Fibroblast of mammary gland (primary cell): Measurements from ENCODE around the gene LIG1.

ENCODE experiments used
- DNase-seq: peaks from one replicate; pipeline ENCODE4 v3.0.0-alpha.2; 2010; ENCODE audit warnings: low read depth
- H3K4me3 ChIP-seq: 2 replicates; pipeline ENCODE4 v1.5.1; 2011; ENCODE audit warnings: low read depth, mild to moderate bottlenecking, low read length, moderate library complexity; ENCODE audit not compliant: control insufficient read depth
- TF ChIP-seq, protein P1 (sequence below): conservative IDR thresholded peaks from 2 replicates; pipeline ENCODE4 v1.5.1; 2011; ENCODE audit warnings: low read depth, low read length, inconsistent platforms; ENCODE audit not compliant: control insufficient read depth, insufficient read depth

Gene LIG1

DNA sequence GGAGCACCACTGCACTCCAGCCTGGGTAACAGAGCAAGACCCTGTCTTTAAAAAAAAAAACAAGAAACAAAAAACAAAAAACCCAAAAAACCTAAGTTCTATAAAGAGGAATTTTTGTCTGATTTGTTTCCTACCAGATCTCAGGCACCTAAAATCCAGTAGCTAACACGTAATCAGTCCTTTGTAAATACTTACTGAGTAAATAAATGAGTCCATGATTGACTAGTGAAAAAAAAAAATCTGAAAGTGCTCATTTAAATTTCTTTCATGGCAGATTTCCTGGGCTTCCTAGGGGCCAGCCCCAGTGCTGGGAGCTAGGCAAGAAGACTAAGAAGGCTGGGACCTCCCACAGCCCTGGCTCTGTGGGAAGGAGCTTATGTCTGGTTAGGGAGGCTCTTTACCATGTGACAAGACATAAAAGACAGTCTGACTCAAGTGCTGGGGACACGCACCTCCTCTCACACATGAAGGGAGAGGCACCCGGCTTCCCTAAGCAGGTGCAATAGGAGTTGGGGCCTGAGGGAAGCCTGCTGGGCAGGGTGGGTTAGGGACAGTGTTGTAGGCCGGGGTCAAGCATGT lies 22.5 kb downstream of the LIG1 start:
- no peak for DNase-seq
- TF ChIP-seq, protein P1, sequence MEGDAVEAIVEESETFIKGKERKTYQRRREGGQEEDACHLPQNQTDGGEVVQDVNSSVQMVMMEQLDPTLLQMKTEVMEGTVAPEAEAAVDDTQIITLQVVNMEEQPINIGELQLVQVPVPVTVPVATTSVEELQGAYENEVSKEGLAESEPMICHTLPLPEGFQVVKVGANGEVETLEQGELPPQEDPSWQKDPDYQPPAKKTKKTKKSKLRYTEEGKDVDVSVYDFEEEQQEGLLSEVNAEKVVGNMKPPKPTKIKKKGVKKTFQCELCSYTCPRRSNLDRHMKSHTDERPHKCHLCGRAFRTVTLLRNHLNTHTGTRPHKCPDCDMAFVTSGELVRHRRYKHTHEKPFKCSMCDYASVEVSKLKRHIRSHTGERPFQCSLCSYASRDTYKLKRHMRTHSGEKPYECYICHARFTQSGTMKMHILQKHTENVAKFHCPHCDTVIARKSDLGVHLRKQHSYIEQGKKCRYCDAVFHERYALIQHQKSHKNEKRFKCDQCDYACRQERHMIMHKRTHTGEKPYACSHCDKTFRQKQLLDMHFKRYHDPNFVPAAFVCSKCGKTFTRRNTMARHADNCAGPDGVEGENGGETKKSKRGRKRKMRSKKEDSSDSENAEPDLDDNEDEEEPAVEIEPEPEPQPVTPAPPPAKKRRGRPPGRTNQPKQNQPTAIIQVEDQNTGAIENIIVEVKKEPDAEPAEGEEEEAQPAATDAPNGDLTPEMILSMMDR: no peak
- H3K4me3 ChIP-seq: no peak overlapping the region

DNA sequence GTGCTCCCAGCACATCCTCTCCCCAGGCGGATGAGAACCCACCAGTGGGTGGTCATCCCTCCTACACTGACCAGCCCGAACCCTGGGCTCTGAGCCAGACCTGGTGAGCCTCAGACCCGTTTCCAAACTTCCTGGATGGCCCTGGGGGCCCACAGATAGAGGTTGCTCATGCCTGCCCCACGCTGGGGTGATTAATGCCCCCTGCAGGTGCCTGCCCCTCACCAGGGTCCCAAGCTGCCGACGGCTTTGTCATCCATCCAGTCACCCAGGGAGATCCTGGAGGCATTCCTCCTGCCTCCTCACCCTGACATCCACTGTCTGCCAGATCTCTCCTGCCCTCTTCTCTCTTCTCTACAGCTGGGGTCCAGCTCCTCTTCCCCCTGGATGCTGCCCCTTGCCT lies 31.1 kb downstream of the LIG1 start:
- TF ChIP-seq, protein P1: no peak
- DNase-seq: no peak
- H3K4me3 ChIP-seq: no peak overlapping the region

DNA sequence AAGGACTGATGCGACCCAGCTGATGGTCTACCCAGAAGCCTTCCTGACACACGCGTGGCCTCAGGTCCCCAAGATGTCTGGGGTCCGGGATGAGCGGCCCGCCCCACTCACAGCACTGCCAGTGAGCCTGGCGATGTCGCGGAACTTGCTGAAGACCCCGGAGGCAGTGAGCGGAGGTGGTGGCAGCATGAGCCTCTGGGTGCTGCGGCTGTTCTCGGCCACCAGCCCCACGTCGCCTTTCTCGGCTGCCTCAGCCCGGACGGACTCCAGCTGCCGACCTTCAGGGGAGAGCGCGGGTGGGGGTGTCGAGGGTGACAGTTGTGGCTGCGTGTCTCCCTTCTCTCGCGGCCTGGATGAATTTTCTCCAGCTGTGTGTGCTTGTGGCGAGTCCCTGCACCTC lies 32.7 kb downstream of the LIG1 start:
- TF ChIP-seq, protein P1: no peak
- no peak overlapping the region for H3K4me3 ChIP-seq
- no peak for DNase-seq

GRCh38 chr19:48136547-48136946 lies 33.6 kb downstream of the LIG1 start:
- H3K4me3 ChIP-seq: no peak overlapping the region
- no peak for DNase-seq
- TF ChIP-seq, protein P1: no peak

DNA sequence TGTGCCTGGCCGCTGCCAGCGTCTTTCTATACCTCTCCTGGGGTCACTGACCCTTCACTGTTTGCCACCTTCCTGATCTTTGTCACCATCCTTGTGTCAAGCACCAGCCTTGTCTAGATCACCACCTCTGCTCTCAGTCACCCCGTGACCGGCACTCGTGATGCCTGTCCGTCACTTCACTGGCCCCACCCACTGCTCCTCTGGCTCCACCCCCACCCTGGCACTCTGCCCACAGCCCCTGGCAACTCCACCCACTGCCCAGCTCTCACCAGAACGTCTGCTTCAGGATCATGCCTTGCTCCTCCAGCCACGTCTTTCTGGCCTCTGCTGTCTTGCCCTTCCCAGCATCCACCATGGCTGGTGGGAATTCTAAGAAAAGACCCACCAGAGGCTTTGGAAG lies 34.7 kb downstream of the LIG1 start:
- no peak overlapping the region for H3K4me3 ChIP-seq
- DNase-seq: no peak
- TF ChIP-seq, protein P1: no peak

DNA sequence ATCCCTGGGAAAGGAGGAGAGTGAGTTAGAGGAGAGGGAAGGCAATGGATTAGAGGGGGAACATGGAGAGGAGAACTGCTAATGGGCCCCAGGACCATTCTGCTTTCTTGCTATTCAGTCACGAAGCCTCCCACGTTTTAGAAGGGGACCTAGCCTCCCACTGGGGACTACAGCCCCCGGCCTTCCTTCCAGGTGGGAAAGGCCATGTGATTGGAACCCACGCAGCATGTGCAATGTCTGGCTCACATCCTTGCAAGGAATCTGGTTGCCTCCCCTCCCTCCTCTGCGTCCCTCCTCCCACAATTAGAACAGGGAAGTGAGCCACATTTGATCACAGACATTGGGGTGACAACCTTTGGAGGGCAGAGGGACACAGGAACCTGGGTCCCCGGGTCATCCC lies 37.0 kb downstream of the LIG1 start:
- TF ChIP-seq, protein P1: no peak
- DNase-seq: no peak
- no peak overlapping the region for H3K4me3 ChIP-seq

DNA sequence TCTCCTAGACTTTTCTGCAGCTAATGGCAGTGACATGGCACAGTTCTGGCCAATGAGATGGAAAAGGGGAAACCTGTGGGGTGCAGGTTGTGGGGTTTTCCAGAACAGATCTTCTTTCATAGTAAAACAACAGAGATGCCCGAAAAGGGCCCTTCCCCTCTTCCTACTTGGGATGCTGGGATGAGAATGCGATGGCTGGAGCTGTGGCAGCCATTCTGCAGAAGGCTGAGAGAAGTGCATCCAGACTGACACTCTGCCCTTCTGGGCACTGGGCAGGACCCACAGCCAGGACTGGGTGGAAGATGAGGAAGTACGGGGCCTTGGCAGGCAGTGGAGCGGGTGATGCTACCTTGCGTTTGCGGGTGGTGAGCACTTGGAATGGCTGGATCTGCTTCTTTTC lies 42.6 kb downstream of the LIG1 start:
- H3K4me3 ChIP-seq: no peak overlapping the region
- no peak for DNase-seq
- TF ChIP-seq, protein P1: no peak
